H9 (cell line): ENCODE measurements around the gene CHCHD4. TPM values are rescaled to one million over a fixed set of nuclear protein-coding genes. Genes with fewer than 3 reads are reported as not detected.

Experiments used
- DNase-seq: peaks from one replicate; pipeline ENCODE4 v3.0.0-alpha.2; 2017
- H2AFZ ChIP-seq: one replicate; pipeline ENCODE4 v1.6.1; 2013; ENCODE audit warnings: mild to moderate bottlenecking, low read length, control low read depth, moderate library complexity
- H2AK5ac ChIP-seq: 2 replicates; pipeline ENCODE4 v1.6.1; 2013; ENCODE audit warnings: low read length, control low read depth, mixed read lengths; ENCODE audit not compliant: insufficient read length
- H2BK120ac ChIP-seq: one replicate; pipeline ENCODE4 v1.6.1; 2013; ENCODE audit warnings: low read depth, mild to moderate bottlenecking, low read length, control low read depth, inconsistent platforms; ENCODE audit not compliant: poor library complexity, severe bottlenecking
- H2BK12ac ChIP-seq: 2 replicates; pipeline ENCODE4 v1.6.1; 2013; ENCODE audit warnings: low read length, control low read depth, mixed read lengths, low read depth; ENCODE audit not compliant: insufficient read length
- H2BK15ac ChIP-seq: 2 replicates; pipeline ENCODE4 v1.6.1; 2013; ENCODE audit warnings: low read depth, low read length, control low read depth
- H2BK20ac ChIP-seq: one replicate; pipeline ENCODE4 v1.6.1; 2013; ENCODE audit warnings: low read depth, mild to moderate bottlenecking, low read length, control low read depth, inconsistent platforms; ENCODE audit not compliant: poor library complexity, severe bottlenecking
- H2BK5ac ChIP-seq: 2 replicates; pipeline ENCODE4 v1.6.1; 2013; ENCODE audit warnings: low read length, control low read depth, mixed read lengths; ENCODE audit not compliant: insufficient read length
- H3K14ac ChIP-seq: 2 replicates; pipeline ENCODE4 v1.6.1; 2013; ENCODE audit warnings: low read length, control low read depth; ENCODE audit not compliant: insufficient read depth
- H3K18ac ChIP-seq: 2 replicates; pipeline ENCODE4 v1.6.1; 2013; ENCODE audit warnings: low read depth, mild to moderate bottlenecking, mixed read lengths, low read length, control low read depth; ENCODE audit not compliant: insufficient read length
- H3K23ac ChIP-seq: 2 replicates; pipeline ENCODE4 v1.6.1; 2013; ENCODE audit warnings: low read length, control low read depth, mixed read lengths, low read depth; ENCODE audit not compliant: insufficient read length
- H3K23me2 ChIP-seq: 2 replicates; pipeline ENCODE4 v1.6.1; 2013; ENCODE audit warnings: low read depth, mild to moderate bottlenecking, mixed read lengths, low read length, control low read depth; ENCODE audit not compliant: insufficient read length, poor library complexity, severe bottlenecking
- H3K27ac ChIP-seq: 2 replicates; pipeline ENCODE4 v1.5.1; 2013; ENCODE audit warnings: low read length, control low read depth, mixed read lengths, low read depth; ENCODE audit not compliant: insufficient read length
- H3K27me3 ChIP-seq: 2 replicates; pipeline ENCODE4 v1.6.1; 2013; ENCODE audit warnings: low read length, control low read depth, inconsistent platforms; ENCODE audit not compliant: insufficient read depth
- H3K4ac ChIP-seq: 2 replicates; pipeline ENCODE4 v1.6.1; 2013; ENCODE audit warnings: low read depth, mild to moderate bottlenecking, control low read depth, inconsistent platforms, low read length, moderate library complexity
- H3K4me1 ChIP-seq: 2 replicates; pipeline ENCODE4 v1.6.1; 2013; ENCODE audit warnings: low read length, control low read depth, inconsistent platforms; ENCODE audit not compliant: insufficient read depth
- H3K4me2 ChIP-seq: 2 replicates; pipeline ENCODE4 v1.6.1; 2013; ENCODE audit warnings: low read length, control low read depth, mixed read lengths; ENCODE audit not compliant: insufficient read length, insufficient read depth
- H3K56ac ChIP-seq: 2 replicates; pipeline ENCODE4 v1.6.1; 2013; ENCODE audit warnings: low read depth, mild to moderate bottlenecking, mixed read lengths, low read length, control low read depth; ENCODE audit not compliant: insufficient read length
- H3K79me1 ChIP-seq: 2 replicates; pipeline ENCODE4 v1.6.1; 2013; ENCODE audit warnings: low read depth, mild to moderate bottlenecking, moderate library complexity, low read length, control low read depth, inconsistent platforms; ENCODE audit not compliant: insufficient read depth, poor library complexity, severe bottlenecking
- H3K79me2 ChIP-seq: 2 replicates; pipeline ENCODE4 v1.6.1; 2013; ENCODE audit warnings: low read length, control low read depth, inconsistent platforms; ENCODE audit not compliant: insufficient read depth
- H3K9ac ChIP-seq: 2 replicates; pipeline ENCODE4 v1.6.1; 2013; ENCODE audit warnings: low read length, control low read depth, mixed read lengths; ENCODE audit not compliant: insufficient read length; ENCODE audit errors: extremely low read depth
- H3K9me3 ChIP-seq: one replicate; pipeline ENCODE4 v1.6.1; 2013; ENCODE audit warnings: low read depth, low read length, inconsistent platforms; ENCODE audit not compliant: control insufficient read depth
- H3T11ph ChIP-seq: one replicate; pipeline ENCODE4 v1.6.1; 2013; ENCODE audit warnings: mild to moderate bottlenecking, low read length, control low read depth, inconsistent platforms
- H4K20me1 ChIP-seq: one replicate; pipeline ENCODE4 v1.6.1; 2013; ENCODE audit not compliant: control insufficient read depth, insufficient read length, insufficient read depth
- H4K5ac ChIP-seq: 2 replicates; pipeline ENCODE4 v1.6.1; 2013; ENCODE audit warnings: low read depth, mild to moderate bottlenecking, mixed read lengths, low read length, control low read depth; ENCODE audit not compliant: insufficient read length
- H4K8ac ChIP-seq: replicated peaks from 2 replicates; pipeline ENCODE4 v1.6.1; 2013; ENCODE audit warnings: low read length, control low read depth, mixed read lengths, low read depth; ENCODE audit not compliant: insufficient read length
- H4K91ac ChIP-seq: 2 replicates; pipeline ENCODE4 v1.6.1; 2013; ENCODE audit warnings: low read depth, mild to moderate bottlenecking, moderate library complexity, mixed read lengths, low read length, control low read depth; ENCODE audit not compliant: insufficient read length
- H3K27ac Mint-ChIP-seq, 3 experiments: 2 replicates in 2 of 3; 3 replicates in 1 of 3; pipeline ENCODE4 v1.8.0; 2020 to 2021; ENCODE audit warnings: mixed read lengths in 3 of 3, mild to moderate bottlenecking in 1 of 3, moderate library complexity in 1 of 3
- H3K27me3 Mint-ChIP-seq: 2 replicates; pipeline ENCODE4 v1.8.0; 2021; ENCODE audit warnings: low read depth, mild to moderate bottlenecking, moderate library complexity, mixed read lengths
- H3K36me3 Mint-ChIP-seq, 3 experiments: 2 replicates in 2 of 3; 3 replicates in 1 of 3; pipeline ENCODE4 v1.8.0; 2020 to 2021; ENCODE audit warnings: low read depth in 3 of 3, mixed read lengths in 3 of 3; ENCODE audit not compliant: insufficient read depth in 1 of 3
- H3K4me1 Mint-ChIP-seq, 2 experiments: 2 replicates each; pipeline ENCODE4 v1.8.0; 2020; ENCODE audit warnings: mixed read lengths in 2 of 2
- H3K4me3 Mint-ChIP-seq, 2 experiments: 2 replicates in 1 of 2; 3 replicates in 1 of 2; pipeline ENCODE4 v1.8.0; 2020 to 2021; ENCODE audit warnings: mild to moderate bottlenecking in 2 of 2, mixed read lengths in 2 of 2, moderate library complexity in 1 of 2
- H3K9me3 Mint-ChIP-seq, 2 experiments: 2 replicates in 1 of 2; 3 replicates in 1 of 2; pipeline ENCODE4 v1.8.0; 2020; ENCODE audit warnings: mild to moderate bottlenecking in 2 of 2, mixed read lengths in 2 of 2, moderate library complexity in 1 of 2
- WGBS: extraction: QIAGEN DNeasy Blood & Tissue Kit; methylation state at CpG from one replicate; pipeline ENCODE4 v1.1.7; 2013; ENCODE audit warnings: missing lambda C conversion rate, low lambda C conversion rate, mixed read lengths; ENCODE audit not compliant: insufficient read length; ENCODE audit errors: extremely low coverage; 5-methylcytosine and 5-hydroxymethylcytosine counted together
- total RNA-seq: library from RNA; stranded (reverse); gene quantifications from 2 replicates; pipeline ENCODE4 v1.2.1, GENCODE V29; 2021
- TF ChIP-seq, protein P1 (sequence below): fragments of 200-600 bp; sonication (generic); conservative IDR thresholded peaks from 3 replicates; pipeline ENCODE4 v1.8.0; 2021; ENCODE audit warnings: antibody characterized with exemption, mild to moderate bottlenecking

CHCHD4 gene
- total RNA-seq, 1 experiment from 2014 or later = 13.7 TPM

DNA sequence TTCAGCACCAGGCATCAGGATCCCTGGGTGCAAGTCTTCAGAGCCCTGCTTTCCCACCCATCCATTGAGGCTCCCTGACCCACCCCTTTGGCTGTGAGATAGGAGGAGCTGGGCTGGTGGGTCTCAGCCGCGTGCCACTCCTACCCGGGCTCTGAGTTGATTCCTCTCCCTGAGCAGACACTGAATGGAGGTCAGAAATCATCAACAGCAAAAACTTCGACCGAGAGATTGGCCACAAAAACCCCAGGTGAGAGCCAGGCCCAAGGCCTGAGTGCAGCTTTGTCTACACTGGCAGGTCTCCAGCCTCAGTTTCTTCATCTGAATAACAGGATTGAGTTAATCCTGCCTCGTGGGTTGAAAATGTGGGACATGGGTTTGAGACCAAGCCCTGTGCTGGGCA is 8.0 kb upstream of the CHCHD4 start:
- Histone ChIP-seq H2BK5ac (no peak overlapping the region), H3K79me1 (no peaks in the 10 kb centered on the region), H3K23me2 (no peaks in the 10 kb centered on the region), H3K9me3 (no peaks in the 10 kb centered on the region), H2BK120ac (no peak overlapping the region), H3K27ac (no peak overlapping the region), H2AK5ac (no peak overlapping the region), H3K79me2 (no peaks in the 10 kb centered on the region; the same call in 1 of the 2 replicates), H3K9ac (no peak overlapping the region), H3K14ac (no peak overlapping the region), H3K56ac (no peak overlapping the region), H4K8ac (no peak overlapping the region), H4K91ac (no peak overlapping the region), H3T11ph (no peak overlapping the region), H4K20me1 (no peaks in the 10 kb centered on the region), H2BK15ac (no peak overlapping the region), H3K23ac (no peak overlapping the region), H2BK12ac (no peak overlapping the region), H2AFZ (no peak overlapping the region), H4K5ac (no peak overlapping the region), H3K4ac (no peak overlapping the region), H3K27me3 (no peaks in the 10 kb centered on the region), H3K4me1 (no peaks in the 10 kb centered on the region), H3K4me2 (no peak overlapping the region), H2BK20ac (no peak overlapping the region), H3K18ac (no peak overlapping the region)
- TF ChIP-seq, protein P1, sequence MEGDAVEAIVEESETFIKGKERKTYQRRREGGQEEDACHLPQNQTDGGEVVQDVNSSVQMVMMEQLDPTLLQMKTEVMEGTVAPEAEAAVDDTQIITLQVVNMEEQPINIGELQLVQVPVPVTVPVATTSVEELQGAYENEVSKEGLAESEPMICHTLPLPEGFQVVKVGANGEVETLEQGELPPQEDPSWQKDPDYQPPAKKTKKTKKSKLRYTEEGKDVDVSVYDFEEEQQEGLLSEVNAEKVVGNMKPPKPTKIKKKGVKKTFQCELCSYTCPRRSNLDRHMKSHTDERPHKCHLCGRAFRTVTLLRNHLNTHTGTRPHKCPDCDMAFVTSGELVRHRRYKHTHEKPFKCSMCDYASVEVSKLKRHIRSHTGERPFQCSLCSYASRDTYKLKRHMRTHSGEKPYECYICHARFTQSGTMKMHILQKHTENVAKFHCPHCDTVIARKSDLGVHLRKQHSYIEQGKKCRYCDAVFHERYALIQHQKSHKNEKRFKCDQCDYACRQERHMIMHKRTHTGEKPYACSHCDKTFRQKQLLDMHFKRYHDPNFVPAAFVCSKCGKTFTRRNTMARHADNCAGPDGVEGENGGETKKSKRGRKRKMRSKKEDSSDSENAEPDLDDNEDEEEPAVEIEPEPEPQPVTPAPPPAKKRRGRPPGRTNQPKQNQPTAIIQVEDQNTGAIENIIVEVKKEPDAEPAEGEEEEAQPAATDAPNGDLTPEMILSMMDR = no peak
- no CpG with 5 or more reads among the region's 6 CpGs for WGBS
- DNase-seq = no peak
- H3K36me3 Mint-ChIP-seq = peaks cover 29 to 86% (median 80%) of the 10 kb centered on the region in 3 experiments; a peak in 6 of 7 replicates
- H3K27me3 Mint-ChIP-seq = no peaks in the 10 kb centered on the region
- no peak overlapping the region for H3K4me3 Mint-ChIP-seq
- no peaks in the 10 kb centered on the region for H3K9me3 Mint-ChIP-seq
- H3K4me1 Mint-ChIP-seq = no peaks in the 10 kb centered on the region
- no peak overlapping the region for H3K27ac Mint-ChIP-seq
